Breast epithelium (tissue), 4 donors: ENCODE measurements around the gene ZMYND8. TPM values are rescaled to one million over a fixed set of nuclear protein-coding genes. Genes with fewer than 3 reads are reported as not detected.

Experiments
- DNase-seq, 2 donors: peaks; one replicate each; pipeline ENCODE4 v3.0.0-alpha.2; 2019; ENCODE audit warnings: low spot score in 2 of 2
- H3K27ac ChIP-seq, 2 donors: fragments of 200-600 bp; sonication (generic) in 1 of 2; one replicate each; pipeline ENCODE4 v1.5.1; 2016 to 2019; ENCODE audit warnings: mild to moderate bottlenecking in 1 of 2
- H3K27me3 ChIP-seq, 2 donors: fragments of 200-600 bp; sonication (generic) in 1 of 2; one replicate each; pipeline versions ENCODE4 v1.5.1 to v1.6.0; 2017 to 2019; ENCODE audit warnings: control low read depth in 1 of 2, mild to moderate bottlenecking in 1 of 2
- H3K36me3 ChIP-seq: fragments of 200-600 bp; one replicate; pipeline ENCODE4 v1.5.1; 2019
- H3K4me1 ChIP-seq, 2 donors: fragments of 200-600 bp; sonication (generic); one replicate each; pipeline ENCODE4 v1.5.1; 2016 to 2019; ENCODE audit warnings: control low read depth in 1 of 2
- H3K4me3 ChIP-seq, 3 donors: fragments of 200-600 bp; sonication (generic); 1 replicate in 2 of 3; 2 replicates in 1 of 3; pipeline ENCODE4 v1.5.1; 2016 to 2019; ENCODE audit warnings: mild to moderate bottlenecking in 3 of 3, moderate library complexity in 2 of 3
- H3K9me3 ChIP-seq, 2 donors: fragments of 200-600 bp; sonication (generic) in 1 of 2; one replicate each; pipeline ENCODE4 v1.5.1; 2016 to 2019; ENCODE audit warnings: control low read depth in 1 of 2
- POLR2A ChIP-seq: fragments of 450-650 bp; IDR thresholded peaks from one replicate; pipeline ENCODE4 v1.6.1; 2016; ENCODE audit warnings: antibody characterized with exemption, mild to moderate bottlenecking, moderate library complexity
- POLR2AphosphoS5 ChIP-seq, 3 donors: sonication (generic); formaldehyde crosslinking; IDR thresholded peaks; one replicate each; pipeline ENCODE4 v1.6.1; 2017; ENCODE audit warnings: antibody characterized with exemption in 3 of 3
- intact Hi-C: fragments of 100-400 bp; cut with DNase I; formaldehyde crosslinking; loops from one replicate; pipeline ENCODE4 v1.15.1; 2023; ENCODE audit warnings: low total_unique reads
- total RNA-seq, 3 donors: library from RNA; depleted of rRNA; stranded (reverse); fragments of >200 nt; gene quantifications; one replicate each; pipeline ENCODE4 v1.1.0, GENCODE V29; 2016
- TF ChIP-seq, protein P1 (sequence below), 3 donors: fragments of 450-650 bp; IDR thresholded peaks; one replicate each; pipeline ENCODE4 v1.5.1; 2016 to 2017; ENCODE audit warnings: antibody characterized with exemption in 3 of 3, mild to moderate bottlenecking in 3 of 3, moderate library complexity in 3 of 3

Gene ZMYND8
- total RNA-seq, 3 donors from 2014 or later: 40.6 to 47.7 (median 41.4) TPM

DNA sequence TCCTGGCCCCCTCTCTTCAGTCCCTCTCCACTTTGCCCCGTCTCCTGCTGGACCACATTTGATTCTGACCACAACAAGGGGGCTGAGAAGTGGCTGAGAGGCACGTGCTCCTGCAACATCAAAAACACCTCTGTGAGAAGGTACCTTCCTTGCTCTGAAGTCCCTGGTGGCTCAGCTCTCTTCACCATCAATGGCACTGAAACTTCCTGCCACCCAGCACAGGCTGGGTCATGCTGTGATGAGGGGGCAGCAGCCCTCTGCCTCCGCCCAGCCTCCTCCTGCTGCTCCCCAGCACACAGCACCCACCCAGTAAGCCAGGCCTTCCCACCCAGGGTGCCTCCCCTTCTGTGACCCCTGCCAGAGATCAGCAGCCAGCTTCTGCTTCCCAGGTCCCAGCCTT lies 10.3 kb downstream of the ZMYND8 start:
- no peak for DNase-seq
- H3K27me3 ChIP-seq: no peaks in the 10 kb centered on the region
- no peaks in the 10 kb centered on the region for H3K9me3 ChIP-seq
- H3K4me3 ChIP-seq: no peak overlapping the region
- intact Hi-C loops: no loop called here
- peak overlapping the region; percentile 89 to 99 for H3K27ac ChIP-seq
- TF ChIP-seq POLR2AphosphoS5 (IDR thresholded peaks at IDR 0.05): no peak
- H3K4me1 ChIP-seq: peaks cover 9 to 22% of the 10 kb centered on the region in 2 donors
- no peaks in the 10 kb centered on the region for H3K36me3 ChIP-seq

DNA sequence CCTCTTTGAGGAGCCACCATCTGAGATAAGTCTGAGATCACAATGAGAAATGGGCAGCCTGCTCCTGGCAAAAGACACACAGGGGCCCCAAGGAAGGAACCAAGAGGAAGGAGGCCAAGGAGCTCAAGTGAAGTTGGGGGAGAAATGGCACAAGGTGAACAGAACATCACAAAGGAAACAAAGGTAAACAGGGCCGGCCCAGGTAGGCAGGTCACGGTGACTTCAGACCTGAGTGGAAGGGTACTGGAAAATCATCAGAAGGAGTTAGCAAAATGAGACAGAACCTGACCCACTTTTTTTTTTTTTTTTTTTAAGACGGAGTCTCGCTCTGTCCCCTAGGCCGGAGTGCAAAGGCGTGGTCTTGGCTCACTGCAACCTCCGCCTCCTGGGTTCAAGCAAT lies 11.3 kb downstream of the ZMYND8 start:
- Histone ChIP-seq H3K4me3 (no peak overlapping the region), H3K36me3 (no peaks in the 10 kb centered on the region), H3K4me1 (peaks cover 6 to 18% of the 10 kb centered on the region in 2 donors), H3K27me3 (no peaks in the 10 kb centered on the region), H3K9me3 (no peaks in the 10 kb centered on the region), H3K27ac (peak overlapping the region; percentile 2 to 89)
- intact Hi-C loops: no loop called here
- TF ChIP-seq POLR2A: no peak
- TF ChIP-seq, protein P1, sequence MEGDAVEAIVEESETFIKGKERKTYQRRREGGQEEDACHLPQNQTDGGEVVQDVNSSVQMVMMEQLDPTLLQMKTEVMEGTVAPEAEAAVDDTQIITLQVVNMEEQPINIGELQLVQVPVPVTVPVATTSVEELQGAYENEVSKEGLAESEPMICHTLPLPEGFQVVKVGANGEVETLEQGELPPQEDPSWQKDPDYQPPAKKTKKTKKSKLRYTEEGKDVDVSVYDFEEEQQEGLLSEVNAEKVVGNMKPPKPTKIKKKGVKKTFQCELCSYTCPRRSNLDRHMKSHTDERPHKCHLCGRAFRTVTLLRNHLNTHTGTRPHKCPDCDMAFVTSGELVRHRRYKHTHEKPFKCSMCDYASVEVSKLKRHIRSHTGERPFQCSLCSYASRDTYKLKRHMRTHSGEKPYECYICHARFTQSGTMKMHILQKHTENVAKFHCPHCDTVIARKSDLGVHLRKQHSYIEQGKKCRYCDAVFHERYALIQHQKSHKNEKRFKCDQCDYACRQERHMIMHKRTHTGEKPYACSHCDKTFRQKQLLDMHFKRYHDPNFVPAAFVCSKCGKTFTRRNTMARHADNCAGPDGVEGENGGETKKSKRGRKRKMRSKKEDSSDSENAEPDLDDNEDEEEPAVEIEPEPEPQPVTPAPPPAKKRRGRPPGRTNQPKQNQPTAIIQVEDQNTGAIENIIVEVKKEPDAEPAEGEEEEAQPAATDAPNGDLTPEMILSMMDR (IDR thresholded peaks at IDR 0.05): no peak
- no peak for TF ChIP-seq POLR2AphosphoS5 (IDR thresholded peaks at IDR 0.05)
- no peak for DNase-seq

DNA sequence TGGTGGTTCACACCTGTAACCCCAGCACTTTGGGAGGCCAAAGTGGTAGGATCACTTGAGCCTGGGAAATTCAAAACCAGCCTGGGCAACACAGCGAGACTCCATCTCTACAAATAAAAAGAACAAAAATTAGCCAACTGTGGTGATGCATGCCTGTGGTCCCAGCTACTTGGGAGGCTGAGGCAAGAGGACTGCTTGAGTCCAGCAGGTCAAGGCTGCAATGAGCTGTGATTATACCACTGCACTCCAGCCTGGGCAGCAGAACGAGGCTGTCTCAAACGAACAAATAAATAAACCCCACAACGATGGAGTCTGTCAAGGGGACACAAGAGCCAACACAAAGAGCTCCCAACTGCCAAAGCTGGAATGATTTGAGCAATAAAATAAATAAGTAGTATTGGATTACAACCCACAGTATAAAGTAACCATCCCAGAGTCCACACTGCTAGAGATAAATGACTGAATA lies 13.5 kb downstream of the ZMYND8 start:
- peak overlapping the region; percentile 6 to 41 for H3K27ac ChIP-seq
- no peak for TF ChIP-seq POLR2AphosphoS5 (IDR thresholded peaks at IDR 0.05)
- TF ChIP-seq, protein P1 (IDR thresholded peaks at IDR 0.05): no peak
- no peak for DNase-seq
- no peaks in the 10 kb centered on the region for H3K27me3 ChIP-seq
- H3K36me3 ChIP-seq: no peaks in the 10 kb centered on the region
- H3K4me1 ChIP-seq: peaks cover 0 to under 1% of the 10 kb centered on the region in 2 donors
- H3K9me3 ChIP-seq: no peaks in the 10 kb centered on the region
- no peak overlapping the region for H3K4me3 ChIP-seq
- intact Hi-C loops: no loop called here

DNA sequence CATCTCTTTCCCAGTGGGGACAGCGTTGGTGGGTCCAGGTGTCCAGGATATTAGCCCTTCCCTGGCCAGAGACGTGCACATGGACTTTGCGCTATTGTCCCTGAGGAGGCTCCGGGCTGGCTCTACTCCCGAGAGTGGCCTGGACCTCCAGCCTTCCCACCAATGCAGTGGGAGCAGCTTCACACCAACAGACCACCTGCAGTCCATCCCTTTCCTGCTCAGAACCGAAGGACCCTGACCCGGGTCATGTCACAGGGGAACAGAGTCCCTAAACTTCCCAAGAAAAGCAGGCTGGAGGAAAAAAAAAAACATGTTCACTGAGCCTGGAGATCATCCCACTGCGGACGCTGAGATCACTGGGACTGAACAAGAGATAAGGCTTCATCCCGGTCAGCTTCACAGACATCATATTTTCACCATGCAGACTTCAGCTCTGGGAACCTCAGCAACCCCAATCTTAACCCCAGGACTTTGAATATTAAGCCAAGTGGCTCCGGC lies 18.3 kb downstream of the ZMYND8 start:
- no peak for DNase-seq
- H3K27ac ChIP-seq: peak overlapping the region in 1 of 2 donors; percentile 22
- intact Hi-C loops: no loop called here
- TF ChIP-seq POLR2AphosphoS5 (IDR thresholded peaks at IDR 0.05): no peak
- TF ChIP-seq, protein P1 (IDR thresholded peaks at IDR 0.05): no peak
- no peak for TF ChIP-seq POLR2A
- no peak overlapping the region for H3K4me3 ChIP-seq
- no peaks in the 10 kb centered on the region for H3K27me3 ChIP-seq
- H3K36me3 ChIP-seq: no peaks in the 10 kb centered on the region
- no peaks in the 10 kb centered on the region for H3K9me3 ChIP-seq
- peaks cover 0 to 23% of the 10 kb centered on the region in 2 donors for H3K4me1 ChIP-seq

DNA sequence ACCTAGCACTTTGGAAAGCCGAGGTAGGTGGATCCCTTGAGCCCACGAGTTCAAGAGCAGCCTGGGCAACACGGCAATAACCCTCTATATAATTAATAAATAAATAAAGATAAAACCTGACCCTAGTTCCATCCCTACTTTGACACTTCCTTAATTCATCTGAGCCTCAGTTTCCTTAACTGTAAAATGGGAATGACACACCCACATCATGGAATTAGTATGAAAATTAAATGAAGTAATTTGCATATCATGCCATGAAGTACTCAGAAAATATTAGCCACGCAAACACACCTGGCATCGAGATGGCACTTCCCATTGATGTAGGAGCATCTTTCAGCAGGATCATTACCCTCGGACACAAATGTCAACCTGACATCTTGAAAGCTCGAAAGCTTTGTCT lies 19.1 kb downstream of the ZMYND8 start:
- Histone ChIP-seq H3K27me3 (no peaks in the 10 kb centered on the region), H3K36me3 (no peaks in the 10 kb centered on the region), H3K4me1 (peaks cover 0 to 23% of the 10 kb centered on the region in 2 donors), H3K9me3 (no peaks in the 10 kb centered on the region), H3K4me3 (no peak overlapping the region), H3K27ac (peak overlapping the region in 1 of 2 donors; percentile 87)
- intact Hi-C loops: no loop called here
- TF ChIP-seq, protein P1 (IDR thresholded peaks at IDR 0.05): no peak
- no peak for TF ChIP-seq POLR2A
- no peak for TF ChIP-seq POLR2AphosphoS5 (IDR thresholded peaks at IDR 0.05)
- no peak for DNase-seq
